ENCODE measurements around the gene BCKDHB.

GRCh38 chr6:80104520-80104919, 2.0 kb upstream of the BCKDHB start:
- TF ChIP-seq, protein P1, sequence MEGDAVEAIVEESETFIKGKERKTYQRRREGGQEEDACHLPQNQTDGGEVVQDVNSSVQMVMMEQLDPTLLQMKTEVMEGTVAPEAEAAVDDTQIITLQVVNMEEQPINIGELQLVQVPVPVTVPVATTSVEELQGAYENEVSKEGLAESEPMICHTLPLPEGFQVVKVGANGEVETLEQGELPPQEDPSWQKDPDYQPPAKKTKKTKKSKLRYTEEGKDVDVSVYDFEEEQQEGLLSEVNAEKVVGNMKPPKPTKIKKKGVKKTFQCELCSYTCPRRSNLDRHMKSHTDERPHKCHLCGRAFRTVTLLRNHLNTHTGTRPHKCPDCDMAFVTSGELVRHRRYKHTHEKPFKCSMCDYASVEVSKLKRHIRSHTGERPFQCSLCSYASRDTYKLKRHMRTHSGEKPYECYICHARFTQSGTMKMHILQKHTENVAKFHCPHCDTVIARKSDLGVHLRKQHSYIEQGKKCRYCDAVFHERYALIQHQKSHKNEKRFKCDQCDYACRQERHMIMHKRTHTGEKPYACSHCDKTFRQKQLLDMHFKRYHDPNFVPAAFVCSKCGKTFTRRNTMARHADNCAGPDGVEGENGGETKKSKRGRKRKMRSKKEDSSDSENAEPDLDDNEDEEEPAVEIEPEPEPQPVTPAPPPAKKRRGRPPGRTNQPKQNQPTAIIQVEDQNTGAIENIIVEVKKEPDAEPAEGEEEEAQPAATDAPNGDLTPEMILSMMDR (IDR thresholded peaks at IDR 0.05; ENCODE audit: extremely low read depth in 1 of 2, insufficient read depth in 1 of 2, low read depth in 1 of 2, low read length in 2 of 2): no peak
- no peak for TF ChIP-seq POLR2AphosphoS5 (IDR thresholded peaks at IDR 0.05; ENCODE audit: insufficient read depth, low read depth, low read length)
- TF ChIP-seq MAX (IDR thresholded peaks at IDR 0.05; ENCODE audit: insufficient read depth, insufficient read length): no peak
- no peak for TF ChIP-seq POLR2A (IDR thresholded peaks at IDR 0.05; ENCODE audit: low read depth, low read length)
- no peak for TF ChIP-seq EZH2 (IDR thresholded peaks at IDR 0.05; ENCODE audit: borderline replicate concordance, low read depth, low read length, severe bottlenecking)
- no peak for TF ChIP-seq FOS (IDR thresholded peaks at IDR 0.05; ENCODE audit: borderline replicate concordance, insufficient read depth, low read length)
- no peak for TF ChIP-seq GATA2 (IDR thresholded peaks at IDR 0.05; ENCODE audit: insufficient read depth, insufficient read length, low read depth, low read length)

Data from endothelial cell of umbilical vein (primary cell).